Measurements from ENCODE around the gene DYNC1I1. TPM values are rescaled to one million over a fixed set of nuclear protein-coding genes. Genes with fewer than 3 reads are reported as not detected.

Gene DYNC1I1
- total RNA-seq, 1 donor from 2014 or later = 11.0 TPM

DNA sequence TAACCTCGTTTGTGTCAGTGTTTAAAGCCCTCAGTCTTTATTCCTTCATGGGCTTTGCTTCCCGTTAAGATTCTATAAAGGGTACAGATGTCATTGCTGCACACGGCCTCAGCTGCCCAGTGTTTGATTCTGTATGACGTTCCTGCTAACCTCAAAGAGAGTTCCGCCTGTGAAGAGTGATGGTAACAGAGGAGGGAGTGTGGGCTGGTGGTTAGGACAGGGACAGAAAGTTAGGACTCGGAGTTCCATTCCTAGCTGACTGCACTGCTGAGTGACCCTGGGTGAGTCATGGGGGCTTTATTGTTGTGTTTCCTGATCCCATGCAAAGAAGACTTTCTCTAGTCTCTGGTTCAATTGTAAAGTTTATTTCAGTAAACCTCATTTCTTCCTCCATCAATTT, 227.1 kb downstream of the DYNC1I1 start:
- no peak overlapping the region for H3K27ac Mint-ChIP-seq (ENCODE audit: unreplicated experiment)
- no peak overlapping the region for H3K4me3 Mint-ChIP-seq (ENCODE audit: unreplicated experiment)
- no peaks in the 10 kb centered on the region for H3K36me3 Mint-ChIP-seq (ENCODE audit: unreplicated experiment)
- TF ChIP-seq, protein P1, sequence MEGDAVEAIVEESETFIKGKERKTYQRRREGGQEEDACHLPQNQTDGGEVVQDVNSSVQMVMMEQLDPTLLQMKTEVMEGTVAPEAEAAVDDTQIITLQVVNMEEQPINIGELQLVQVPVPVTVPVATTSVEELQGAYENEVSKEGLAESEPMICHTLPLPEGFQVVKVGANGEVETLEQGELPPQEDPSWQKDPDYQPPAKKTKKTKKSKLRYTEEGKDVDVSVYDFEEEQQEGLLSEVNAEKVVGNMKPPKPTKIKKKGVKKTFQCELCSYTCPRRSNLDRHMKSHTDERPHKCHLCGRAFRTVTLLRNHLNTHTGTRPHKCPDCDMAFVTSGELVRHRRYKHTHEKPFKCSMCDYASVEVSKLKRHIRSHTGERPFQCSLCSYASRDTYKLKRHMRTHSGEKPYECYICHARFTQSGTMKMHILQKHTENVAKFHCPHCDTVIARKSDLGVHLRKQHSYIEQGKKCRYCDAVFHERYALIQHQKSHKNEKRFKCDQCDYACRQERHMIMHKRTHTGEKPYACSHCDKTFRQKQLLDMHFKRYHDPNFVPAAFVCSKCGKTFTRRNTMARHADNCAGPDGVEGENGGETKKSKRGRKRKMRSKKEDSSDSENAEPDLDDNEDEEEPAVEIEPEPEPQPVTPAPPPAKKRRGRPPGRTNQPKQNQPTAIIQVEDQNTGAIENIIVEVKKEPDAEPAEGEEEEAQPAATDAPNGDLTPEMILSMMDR (IDR thresholded peaks at IDR 0.05; ENCODE audit: partially characterized antibody, unreplicated experiment) = no peak
- DNase-seq = no peak
- H3K9me3 Mint-ChIP-seq (ENCODE audit: unreplicated experiment) = no peaks in the 10 kb centered on the region
- H3K4me1 Mint-ChIP-seq (ENCODE audit: low read depth, unreplicated experiment) = peaks cover 3% of the 10 kb centered on the region
- no peaks in the 10 kb centered on the region for H3K27me3 Mint-ChIP-seq (ENCODE audit: unreplicated experiment)

DNA sequence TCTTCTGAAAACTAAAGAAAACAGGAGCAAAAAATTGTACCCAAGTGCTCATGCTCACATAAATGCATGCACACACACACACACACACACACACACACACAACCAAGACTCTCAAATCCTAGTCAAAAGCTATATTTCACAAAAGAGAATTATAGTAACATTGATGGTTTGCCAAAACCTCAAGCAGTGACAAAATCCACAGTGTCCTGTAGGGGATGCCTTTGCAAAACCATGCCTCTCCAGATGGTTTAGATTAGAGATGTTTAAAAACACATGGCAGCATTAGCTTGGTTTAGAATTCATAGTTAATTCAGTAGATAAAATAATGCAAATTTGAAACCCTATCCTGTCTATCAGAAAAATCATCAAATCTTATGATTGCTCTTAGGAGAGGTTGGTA, 232.2 kb downstream of the DYNC1I1 start:
- H3K4me3 Mint-ChIP-seq (ENCODE audit: unreplicated experiment) = no peak overlapping the region
- no peaks in the 10 kb centered on the region for H3K36me3 Mint-ChIP-seq (ENCODE audit: unreplicated experiment)
- H3K27ac Mint-ChIP-seq (ENCODE audit: unreplicated experiment) = no peak overlapping the region
- H3K27me3 Mint-ChIP-seq (ENCODE audit: unreplicated experiment) = no peaks in the 10 kb centered on the region
- TF ChIP-seq, protein P1 (IDR thresholded peaks at IDR 0.05; ENCODE audit: partially characterized antibody, unreplicated experiment) = no peak
- peaks cover 15% of the 10 kb centered on the region for H3K4me1 Mint-ChIP-seq (ENCODE audit: low read depth, unreplicated experiment)
- H3K9me3 Mint-ChIP-seq (ENCODE audit: unreplicated experiment) = no peaks in the 10 kb centered on the region
- DNase-seq = no peak

DNA sequence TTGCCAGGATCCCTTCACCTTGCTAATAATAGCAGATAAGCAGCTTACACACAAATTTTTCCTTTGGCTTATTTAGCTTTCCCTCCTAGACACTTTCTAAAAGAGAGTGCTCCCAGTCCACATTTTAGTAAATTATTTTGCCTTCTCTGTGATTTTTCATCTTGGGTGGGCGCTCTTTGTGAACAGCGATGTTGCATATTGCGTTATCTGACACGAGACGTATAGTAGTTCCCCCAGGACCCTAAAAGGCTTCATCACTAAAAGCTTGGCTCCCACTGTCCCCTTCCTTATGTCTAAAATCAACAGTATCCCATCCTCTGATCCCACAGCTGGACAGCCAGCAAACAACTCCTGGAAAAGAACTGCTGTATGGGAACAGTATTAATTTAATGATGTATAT, 232.9 kb downstream of the DYNC1I1 start:
- no peak overlapping the region for H3K27ac Mint-ChIP-seq (ENCODE audit: unreplicated experiment)
- H3K27me3 Mint-ChIP-seq (ENCODE audit: unreplicated experiment) = no peaks in the 10 kb centered on the region
- H3K4me1 Mint-ChIP-seq (ENCODE audit: low read depth, unreplicated experiment) = peaks cover 15% of the 10 kb centered on the region
- H3K4me3 Mint-ChIP-seq (ENCODE audit: unreplicated experiment) = no peak overlapping the region
- no peak for DNase-seq
- no peaks in the 10 kb centered on the region for H3K36me3 Mint-ChIP-seq (ENCODE audit: unreplicated experiment)
- TF ChIP-seq, protein P1 (IDR thresholded peaks at IDR 0.05; ENCODE audit: partially characterized antibody, unreplicated experiment) = no peak
- H3K9me3 Mint-ChIP-seq (ENCODE audit: unreplicated experiment) = no peaks in the 10 kb centered on the region

DNA sequence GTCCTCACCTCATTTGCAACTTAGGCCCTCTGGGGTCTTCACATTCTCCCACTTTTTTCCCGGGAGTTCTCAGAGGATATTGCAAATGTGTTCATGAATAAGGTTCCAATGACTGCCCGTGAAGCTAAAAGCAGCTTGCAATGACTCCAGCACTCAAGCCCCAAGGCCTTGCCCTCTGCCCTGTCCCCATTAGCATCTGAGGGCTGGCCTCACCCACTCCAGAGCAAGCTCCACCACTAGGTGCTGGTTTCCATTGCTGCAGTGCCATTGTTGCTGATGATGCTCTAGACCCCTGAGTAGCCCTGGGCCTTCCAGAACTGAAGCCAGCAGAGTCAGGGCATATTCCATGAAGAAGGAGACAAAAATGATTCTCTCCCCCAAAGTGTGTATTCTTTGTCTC, 236.8 kb downstream of the DYNC1I1 start:
- Mint-ChIP-seq H3K36me3 (ENCODE audit: unreplicated experiment) (peaks cover 5% of the 10 kb centered on the region), H3K27ac (ENCODE audit: unreplicated experiment) (no peak overlapping the region), H3K27me3 (ENCODE audit: unreplicated experiment) (no peaks in the 10 kb centered on the region), H3K4me3 (ENCODE audit: unreplicated experiment) (no peak overlapping the region), H3K4me1 (ENCODE audit: low read depth, unreplicated experiment) (peaks cover 12% of the 10 kb centered on the region), H3K9me3 (ENCODE audit: unreplicated experiment) (no peaks in the 10 kb centered on the region)
- DNase-seq = no peak
- TF ChIP-seq, protein P1 (IDR thresholded peaks at IDR 0.05; ENCODE audit: partially characterized antibody, unreplicated experiment) = no peak

DNA sequence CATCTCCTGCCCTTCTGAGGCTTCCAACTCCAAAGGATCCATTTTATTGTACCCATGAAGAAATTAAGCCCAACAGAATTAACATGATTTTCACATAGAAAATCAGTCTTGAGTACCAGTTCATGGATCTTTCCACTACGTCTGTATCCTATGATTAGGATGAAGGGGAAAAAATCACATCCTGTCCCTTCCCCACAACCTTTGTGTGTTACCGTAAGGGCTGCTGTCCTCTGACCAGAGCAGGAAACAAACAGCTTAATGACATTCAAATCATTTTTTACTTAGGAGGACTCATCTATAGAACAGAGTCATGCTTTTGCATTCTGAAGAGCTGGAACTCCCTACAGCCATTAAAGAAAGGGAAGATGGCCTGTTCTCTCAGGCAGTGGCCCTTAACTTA, 241.5 kb downstream of the DYNC1I1 start:
- H3K36me3 Mint-ChIP-seq (ENCODE audit: unreplicated experiment) = peaks cover 5% of the 10 kb centered on the region
- no peaks in the 10 kb centered on the region for H3K27me3 Mint-ChIP-seq (ENCODE audit: unreplicated experiment)
- H3K27ac Mint-ChIP-seq (ENCODE audit: unreplicated experiment) = no peak overlapping the region
- DNase-seq = no peak
- no peak overlapping the region for H3K4me3 Mint-ChIP-seq (ENCODE audit: unreplicated experiment)
- no peaks in the 10 kb centered on the region for H3K9me3 Mint-ChIP-seq (ENCODE audit: unreplicated experiment)
- TF ChIP-seq, protein P1 (IDR thresholded peaks at IDR 0.05; ENCODE audit: partially characterized antibody, unreplicated experiment) = no peak
- H3K4me1 Mint-ChIP-seq (ENCODE audit: low read depth, unreplicated experiment) = peaks cover 20% of the 10 kb centered on the region
